HG03135 (cell line): ENCODE results near the gene ITIH5.

Experiments used
- ATAC-seq: cut with Tn5 transposase; IDR thresholded peaks from one replicate; pipeline ENCODE4 v1.9.1; 2021; ENCODE audit warnings: mild to moderate bottlenecking, moderate library complexity; ENCODE audit not compliant: unreplicated experiment

ITIH5 gene

DNA sequence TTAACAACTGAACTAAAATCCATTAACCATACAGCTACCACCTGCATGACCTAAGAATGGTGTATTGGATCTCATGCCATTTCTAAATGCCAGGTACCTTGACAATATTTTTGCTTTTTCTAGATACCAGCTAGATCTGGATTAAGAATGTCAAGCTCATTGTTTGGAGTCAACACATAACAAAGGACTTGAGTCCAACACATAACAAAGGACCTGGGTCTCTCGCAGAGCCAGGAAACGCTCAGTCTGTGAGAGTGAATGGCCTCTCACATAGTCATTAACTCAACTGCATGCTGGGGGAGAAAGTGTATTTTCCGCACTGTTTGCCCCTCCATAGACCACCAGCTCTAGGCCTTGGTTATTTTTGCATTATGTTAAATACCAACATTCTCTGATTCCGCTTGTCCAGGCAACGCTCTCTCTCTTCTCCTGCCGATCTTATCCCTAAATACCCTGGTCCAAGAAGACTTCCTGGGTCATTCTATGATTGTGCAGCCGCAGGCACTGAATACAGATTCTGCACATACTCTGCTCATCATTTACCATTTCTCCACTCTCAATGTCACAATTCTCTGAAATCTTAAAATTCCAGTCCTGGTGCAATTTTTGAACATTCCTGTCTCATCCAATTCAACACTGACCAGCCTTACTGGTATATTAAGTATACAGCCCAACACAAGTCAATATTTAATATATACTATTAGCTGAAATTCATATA, 31.2 kb downstream of the ITIH5 start:
- ATAC-seq, result no peak

DNA sequence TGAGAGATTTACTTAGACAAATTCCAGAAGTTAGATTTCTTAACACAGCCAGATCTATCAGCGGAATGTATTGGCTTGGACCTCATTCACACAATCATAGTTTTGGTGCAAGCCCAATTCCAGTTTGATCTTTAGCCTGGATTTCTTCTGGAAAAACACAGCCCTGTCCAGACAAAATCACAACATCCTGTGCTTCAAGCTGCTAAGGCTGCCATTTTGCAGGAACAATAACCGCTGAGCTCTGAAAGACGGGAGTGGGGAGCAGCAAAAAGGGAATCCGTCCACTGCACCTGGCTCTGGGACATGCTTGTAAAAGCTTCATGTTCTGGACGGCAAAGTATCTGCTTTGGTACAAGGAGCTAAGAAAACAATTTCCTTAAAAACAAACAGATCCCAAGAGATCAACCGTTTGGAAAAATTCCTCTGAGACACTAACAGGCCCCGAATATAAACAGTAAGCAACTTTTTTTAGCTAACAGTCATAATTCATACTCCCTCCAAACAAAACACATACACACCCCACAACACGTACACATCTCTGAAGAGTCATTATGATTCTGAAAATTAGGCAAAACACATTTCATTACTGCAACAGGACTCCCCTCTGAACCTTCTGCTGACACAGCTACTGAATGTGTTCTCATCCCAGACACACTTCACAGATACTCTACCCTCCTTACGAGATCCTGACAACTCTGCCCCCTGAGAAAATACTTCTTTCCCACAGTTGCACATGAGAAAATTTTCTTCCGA, 32.4 kb downstream of the ITIH5 start:
- no peak for ATAC-seq

DNA sequence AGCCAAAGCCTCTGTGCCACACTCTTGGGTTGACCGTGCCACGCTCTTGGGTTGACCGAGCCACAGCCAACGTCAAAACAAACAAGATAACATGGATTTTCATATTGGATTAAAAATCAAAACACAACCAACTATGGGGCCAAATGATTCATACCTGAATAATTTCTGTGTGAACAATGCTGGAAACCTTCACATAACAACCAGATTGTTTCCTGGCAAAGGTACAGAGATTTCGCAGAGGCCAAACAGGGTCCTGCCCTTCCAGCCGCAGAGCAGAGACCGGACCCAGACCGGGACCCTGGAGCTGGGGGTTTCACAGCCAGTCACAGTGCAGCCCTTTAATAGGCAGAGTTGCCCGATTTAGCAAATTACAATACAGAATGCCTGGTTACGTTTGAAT, 40.5 kb downstream of the ITIH5 start:
- ATAC-seq, result no peak

DNA sequence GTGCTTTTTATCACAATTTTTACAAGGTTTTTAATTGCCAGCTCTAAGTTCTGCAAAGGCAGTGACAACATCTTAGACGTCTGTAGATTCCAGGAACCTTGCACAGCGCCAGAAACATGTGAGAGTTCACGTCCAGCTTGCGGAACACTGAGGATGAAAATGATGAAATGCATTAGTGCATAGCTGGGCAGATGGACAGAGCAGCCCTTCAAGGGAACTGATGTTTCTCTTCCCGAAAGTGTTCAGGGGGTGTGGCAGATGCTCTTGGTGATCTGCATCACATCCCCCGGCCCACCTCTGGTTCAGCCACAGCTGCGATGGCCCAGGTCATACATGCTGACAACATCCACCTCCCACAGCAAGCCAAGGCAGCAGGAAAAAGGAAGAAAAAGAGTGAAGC, 40.9 kb downstream of the ITIH5 start:
- ATAC-seq, result no peak

DNA sequence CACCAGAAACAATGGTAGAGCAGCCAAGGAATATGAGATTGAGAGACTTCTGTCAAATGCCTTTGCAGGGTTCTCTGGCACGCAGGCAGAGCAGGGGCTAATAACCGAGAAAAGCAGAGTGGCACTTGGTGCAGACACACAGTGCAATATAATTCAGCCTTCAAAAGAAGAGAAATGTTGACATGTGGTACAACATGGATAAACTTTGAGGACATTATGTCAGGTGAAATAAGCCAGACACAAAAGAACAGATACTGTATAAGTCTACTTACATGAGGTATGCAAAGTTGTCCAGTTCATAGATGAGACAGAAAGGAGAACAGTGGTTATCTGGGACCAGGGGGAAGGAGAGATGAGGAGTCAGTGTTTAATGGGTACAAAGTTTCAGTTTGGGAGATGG, 41.8 kb downstream of the ITIH5 start:
- no peak for ATAC-seq

DNA sequence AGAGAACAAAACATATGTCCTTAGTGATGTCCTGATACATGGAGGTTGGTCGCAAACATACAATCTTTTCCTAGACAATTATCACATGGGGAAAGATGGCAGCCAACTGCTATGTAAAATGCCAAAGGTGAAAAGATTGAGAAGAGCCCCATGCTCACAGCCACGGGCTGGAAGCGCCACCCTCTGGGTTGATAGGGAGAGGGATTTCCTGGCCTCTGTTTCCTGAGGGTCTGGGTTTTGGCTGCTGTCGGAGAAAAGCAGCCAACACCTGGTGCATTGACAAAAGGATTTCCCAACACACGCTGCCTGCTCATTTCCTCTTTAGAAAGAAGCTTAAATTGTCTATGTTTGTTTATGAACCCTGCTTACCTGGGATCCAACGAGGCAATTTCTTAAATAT, 43.8 kb downstream of the ITIH5 start:
- ATAC-seq, result no peak

DNA sequence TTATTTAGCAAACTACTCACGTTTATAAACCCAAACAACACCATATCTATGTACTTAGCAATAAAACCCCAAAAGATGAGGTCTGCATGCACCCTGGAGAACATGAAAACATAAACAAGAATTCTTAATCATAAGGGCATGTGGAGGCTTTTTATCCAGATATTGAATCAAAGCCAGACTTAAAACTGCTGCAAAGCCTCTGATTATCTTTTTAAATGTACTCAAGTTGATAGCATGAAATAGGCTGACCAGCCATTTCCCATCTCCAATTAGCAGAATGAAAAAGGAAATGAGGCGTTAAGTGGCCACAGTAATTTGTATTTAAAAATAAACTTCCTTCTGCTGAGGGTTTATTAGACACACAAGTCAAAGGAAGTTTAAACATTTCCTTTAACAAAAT, 48.3 kb downstream of the ITIH5 start:
- ATAC-seq, result no peak

DNA sequence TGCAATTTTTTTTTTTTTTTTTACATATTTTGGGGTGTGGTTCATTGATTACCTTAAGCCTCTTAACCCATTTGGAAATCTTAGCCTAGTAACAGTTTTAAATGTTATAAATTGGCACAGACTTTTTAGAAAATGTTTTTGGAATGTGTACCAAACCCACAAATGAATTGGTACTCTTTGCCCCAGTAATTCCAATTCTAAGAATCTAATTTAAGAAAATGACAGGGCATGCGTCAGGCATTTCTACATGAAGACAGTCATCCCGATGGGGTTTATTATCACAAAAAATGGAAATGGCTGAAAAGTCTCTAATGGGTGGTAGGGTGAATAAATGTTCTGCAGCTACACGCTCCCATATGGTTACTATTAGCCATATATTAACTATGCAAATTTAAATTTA, 54.9 kb downstream of the ITIH5 start:
- ATAC-seq, result no peak

DNA sequence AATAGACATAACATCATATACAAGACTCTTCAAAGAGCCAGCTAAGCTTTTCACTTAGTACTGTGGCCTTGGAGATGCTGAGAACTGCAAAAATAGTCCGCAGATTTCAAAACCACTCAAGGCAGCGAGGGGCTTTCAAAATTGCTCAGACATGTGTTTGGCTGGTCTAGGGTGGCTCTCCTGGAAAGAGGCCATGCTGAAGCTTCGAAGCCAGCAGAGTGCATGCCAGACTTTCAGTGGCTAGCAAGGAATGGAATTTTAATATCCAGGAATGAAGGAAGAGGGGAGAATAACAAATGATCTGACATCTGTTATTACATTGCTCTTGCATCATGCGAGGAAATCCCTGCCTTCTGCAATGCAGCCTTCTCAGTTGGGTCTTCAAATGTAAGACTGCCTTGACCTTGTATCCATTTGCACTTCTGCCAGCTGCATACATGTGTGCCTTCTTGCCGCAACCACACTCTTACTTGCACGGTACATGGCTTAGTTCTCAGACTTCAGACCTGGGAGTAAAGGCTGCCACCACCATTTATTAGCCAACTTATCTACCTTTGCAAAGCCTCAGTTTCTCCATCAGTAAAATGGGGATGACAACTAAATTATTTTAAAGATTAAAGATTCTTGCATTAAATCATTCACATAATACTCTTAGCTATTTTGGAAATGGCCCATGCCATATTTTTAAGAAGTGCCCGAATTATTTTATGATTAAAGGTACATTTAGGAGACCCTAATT, 55.9 kb downstream of the ITIH5 start:
- no peak for ATAC-seq

DNA sequence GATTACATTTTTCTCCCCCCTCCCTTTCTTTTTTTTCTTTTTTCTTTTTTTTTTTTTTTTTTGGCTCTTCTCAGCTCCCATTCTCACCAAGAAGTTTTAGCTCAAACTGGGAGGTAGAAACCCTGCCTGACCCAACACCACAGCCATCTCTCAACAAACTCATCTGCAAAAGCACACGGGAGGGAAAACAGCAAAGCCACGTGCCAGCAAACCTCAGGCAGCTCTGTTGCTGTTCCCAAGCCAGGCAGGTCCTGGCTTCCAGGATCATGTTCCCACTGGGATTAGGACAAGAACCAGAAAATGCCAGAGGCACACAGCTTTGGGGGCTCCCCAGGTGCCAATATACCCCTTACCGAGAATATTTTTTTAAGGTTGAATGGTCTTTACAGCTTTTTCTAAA, 56.7 kb downstream of the ITIH5 start:
- no peak for ATAC-seq

DNA sequence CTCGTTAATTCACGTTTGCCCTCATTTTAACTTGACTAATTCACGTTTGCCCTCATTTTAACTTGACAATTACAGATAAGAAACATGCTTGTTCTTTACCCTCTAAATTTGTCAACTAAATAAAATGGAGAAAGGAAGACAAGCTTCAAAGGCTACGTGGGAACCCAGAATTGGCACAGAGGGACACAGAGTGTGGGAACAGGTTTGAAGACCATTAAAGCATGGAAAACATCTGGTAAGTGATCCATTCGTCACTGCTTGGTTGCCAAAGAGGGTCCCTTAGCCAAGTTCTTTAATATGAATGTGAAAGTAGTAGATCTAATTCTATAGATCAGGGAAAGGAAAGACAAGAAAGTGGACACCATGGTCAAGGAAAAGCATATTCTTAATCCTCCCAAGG, 57.2 kb downstream of the ITIH5 start:
- no peak for ATAC-seq

DNA sequence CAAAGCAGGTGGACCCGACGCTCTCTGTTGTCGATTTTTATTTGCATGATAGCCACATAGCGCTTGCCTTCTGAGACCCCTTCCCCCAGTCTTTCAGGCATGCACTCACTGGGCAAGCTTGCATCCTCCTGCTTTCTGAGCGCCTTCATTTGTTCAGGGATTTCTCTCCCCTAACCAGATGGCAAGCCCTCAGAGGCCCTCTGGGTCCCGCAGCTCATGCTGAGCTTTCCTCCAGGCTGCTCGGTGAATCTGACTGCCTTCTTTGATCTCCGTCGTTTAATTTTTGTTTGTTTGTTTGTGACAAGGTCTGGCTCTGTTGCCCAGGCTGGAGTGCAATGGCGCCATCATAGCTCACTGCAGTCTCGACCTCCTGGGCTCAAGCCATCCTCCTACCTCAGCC, 58.8 kb downstream of the ITIH5 start:
- ATAC-seq, result no peak

DNA sequence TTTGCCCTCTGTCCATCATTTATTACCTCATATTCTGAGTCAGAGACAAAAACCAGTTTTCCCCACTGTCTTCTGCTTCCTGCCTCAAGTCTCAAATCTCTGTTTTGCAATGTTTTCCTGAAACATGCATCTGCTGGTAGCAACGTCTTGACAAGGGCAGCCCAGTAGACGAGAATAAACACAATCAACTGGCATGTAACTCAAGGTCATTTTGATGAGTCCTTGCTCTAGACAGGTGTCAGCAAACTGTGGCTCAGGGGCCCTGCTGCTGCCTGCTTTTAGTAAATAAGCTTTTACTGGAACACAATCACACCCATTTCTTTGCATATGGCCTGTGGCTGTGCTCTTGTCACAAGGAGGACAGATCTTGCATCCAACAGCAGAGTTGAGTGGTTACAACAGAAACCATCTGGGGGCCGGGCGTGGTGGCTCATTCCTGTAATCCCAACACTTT, 59.8 kb downstream of the ITIH5 start:
- no peak for ATAC-seq

DNA sequence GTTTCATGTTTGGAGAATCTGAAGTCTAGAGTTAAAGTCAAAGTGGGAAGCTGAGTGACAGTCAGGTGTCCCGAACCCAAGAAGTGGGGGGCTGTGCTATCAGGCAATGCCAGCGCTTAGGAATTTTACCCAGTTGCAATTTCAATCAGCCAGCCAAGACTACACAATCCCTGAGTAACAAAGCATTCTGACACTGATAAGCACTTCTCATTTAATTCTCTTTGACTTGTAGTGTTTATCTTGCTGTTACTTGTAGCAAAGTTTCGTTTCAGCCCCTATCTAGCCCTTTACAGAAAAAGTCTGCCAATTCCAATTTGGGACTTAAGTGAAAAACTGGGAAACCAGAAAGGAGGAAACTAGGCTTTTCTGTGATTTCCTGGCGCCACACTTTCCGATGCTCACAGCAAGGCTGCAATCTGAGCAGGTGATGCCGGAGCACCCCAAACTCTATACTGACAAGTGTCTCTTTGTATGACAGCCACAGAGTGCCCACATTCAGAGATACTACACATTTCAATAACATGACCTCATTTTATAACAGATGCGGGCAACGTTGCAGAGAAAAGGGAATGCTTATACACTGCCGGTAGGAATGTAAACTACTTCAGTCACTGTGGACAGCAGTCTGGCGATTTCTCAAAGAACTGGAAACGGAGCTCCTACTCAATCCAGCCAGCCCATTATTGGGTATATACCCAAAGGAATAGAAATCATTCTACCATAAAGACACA, 61.0 kb downstream of the ITIH5 start:
- ATAC-seq, result no peak

DNA sequence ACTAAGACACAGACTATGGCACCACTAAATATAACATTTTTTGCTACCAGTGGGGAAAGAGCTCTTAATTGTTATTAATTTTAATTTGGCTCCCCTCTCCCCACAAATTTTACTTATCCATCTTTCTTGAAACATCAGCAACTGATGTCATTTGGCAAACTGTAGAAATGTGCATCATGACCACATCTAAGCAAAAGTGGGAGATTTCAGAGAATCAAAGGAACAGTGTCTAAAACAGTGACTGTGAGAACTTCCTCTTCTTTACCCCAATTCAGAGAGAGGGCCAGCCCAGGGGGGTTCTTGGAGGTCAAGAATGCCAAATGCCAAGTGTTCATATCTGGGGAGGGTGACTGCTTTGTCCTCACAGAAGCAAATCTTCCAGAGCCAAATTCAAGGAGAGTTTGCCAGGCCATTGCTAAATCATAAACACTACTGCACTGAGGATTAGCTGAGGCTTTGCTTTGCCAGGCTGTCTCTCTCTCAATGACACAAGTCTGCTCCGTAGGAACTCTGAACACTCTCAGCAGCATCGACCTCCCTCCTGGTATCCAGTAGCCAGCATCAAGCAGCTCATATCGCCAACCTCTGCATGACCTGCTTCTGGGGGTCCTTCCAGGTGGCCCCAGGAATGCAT, 65.6 kb downstream of the ITIH5 start:
- ATAC-seq, result no peak

DNA sequence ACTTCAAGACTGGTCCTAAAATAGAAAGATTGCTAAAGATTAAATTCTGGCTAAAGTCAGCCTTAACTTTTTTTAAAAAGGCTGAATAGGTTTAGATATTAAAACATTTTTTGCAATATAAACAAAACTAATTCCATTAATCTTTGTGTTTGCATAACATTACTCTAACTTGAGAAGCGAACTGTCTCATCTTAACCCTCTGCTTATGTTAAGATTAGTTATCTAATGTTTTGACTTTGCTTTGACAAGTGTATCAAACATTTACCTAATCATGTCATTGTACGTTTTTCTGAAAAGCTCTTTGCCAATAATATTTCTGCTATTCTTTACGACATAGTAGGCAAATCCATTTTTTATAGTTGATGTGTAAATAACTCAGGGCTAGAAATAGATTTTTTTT, 68.0 kb downstream of the ITIH5 start:
- no peak for ATAC-seq

DNA sequence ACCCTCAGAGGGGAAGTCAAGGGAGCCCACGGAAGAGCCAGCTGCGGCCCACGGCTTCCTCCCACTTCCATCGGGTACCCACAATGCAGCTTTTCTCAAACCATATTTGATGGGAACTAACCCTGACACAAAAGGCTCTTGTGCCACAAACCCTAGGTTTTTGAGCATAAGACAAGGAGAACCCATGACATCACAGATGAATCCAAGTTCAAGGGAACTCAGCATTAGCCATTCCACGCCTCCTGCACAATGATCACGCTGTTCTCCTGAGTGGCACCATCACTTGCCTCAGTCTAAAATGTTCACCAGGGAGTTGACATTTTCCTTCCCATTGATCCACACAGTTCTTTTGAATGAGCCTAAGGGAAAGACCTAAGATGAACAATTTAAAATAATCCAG, 70.4 kb downstream of the ITIH5 start:
- no peak for ATAC-seq

DNA sequence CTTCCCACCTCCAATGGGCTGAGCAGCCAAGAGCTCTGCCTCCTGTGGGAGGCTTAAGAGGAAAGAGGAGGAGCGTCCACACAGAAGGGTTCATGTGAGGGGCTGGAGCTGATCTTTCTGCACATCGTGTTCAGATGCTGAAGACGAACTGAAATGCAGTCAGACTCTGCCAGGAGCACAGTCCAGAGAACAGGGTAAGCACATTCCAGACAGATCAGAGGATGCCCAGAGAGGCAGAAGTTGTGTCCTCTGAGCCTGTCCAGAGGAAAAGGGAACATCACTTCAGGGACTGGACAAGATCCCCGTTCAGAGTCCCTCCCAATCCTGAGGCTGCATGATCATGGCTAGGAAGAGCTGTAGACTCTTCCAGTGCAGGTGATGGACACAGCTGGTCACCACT, 72.9 kb downstream of the ITIH5 start:
- no peak for ATAC-seq

DNA sequence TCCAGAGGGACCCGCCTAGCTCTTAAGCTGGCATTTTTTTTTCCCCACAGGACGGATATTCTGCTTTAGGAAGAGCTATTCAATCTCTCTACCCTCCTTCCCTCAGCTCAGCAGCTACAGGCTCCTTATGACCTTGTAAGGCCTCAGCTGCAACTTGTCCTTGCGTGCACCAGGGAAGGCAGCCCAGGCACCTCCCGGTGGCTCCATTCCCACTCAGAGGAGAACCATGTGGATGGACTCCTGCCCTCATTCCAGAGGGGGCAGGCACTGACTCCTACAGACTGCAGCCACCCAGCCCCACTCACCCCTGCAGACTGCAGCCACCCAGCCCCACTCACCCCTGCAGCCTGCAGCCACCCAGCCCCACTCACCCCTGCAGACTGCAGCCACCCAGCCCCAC, 73.7 kb downstream of the ITIH5 start:
- no peak for ATAC-seq

DNA sequence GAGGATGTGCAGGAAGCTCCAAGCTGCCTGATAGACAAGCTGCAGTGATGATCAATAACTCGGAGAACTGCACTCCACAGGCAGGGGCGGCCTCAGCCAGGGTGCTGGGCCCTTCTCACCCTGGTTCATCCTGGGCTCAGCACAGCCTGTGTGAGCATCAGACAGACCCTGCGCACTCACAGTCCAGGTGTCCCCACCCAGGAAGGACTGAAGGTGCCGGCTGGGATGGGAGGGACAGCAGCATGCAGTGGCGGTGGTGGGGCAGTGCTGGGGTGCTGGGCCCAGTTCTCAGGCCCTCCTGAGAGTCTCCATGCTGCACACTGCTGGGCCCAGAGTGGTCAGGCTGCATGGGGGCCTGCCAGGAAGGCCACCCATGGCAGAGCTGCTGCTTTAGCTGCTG, 74.1 kb downstream of the ITIH5 start:
- no peak for ATAC-seq

DNA sequence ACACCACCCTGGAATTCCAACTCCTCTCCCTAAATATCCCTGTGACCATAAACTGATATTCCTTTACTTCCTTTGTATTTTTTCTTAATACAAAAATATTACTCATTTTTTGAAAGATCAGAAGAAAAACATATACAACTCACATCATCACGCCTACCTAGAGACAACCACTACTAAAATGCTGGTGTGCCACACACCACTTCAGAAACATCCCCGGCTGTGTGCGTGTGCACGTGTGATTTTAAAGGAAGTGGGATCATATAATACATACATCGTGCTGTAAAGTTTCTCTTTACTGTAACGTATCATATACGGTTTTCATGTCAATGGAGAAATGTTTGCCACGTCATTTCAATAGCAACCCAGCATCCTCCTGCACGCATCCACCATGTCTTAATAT, 76.5 kb downstream of the ITIH5 start:
- no peak for ATAC-seq
